ENCODE results near the gene U2SURP. TPM values are rescaled to one million over a fixed set of nuclear protein-coding genes. Genes with fewer than 3 reads are reported as not detected.

The U2SURP gene
- 167 and 213 TPM in 2 replicates for total RNA-seq (2014; rRNA removed; shearing (Covaris generic))

GRCh38 chr3:143001369-143002082, at the start of gene U2SURP:
TSS of gene U2SURP (plus strand) at chr3:143001570. CDS start at chr3:143001629, 59 bp downstream.

GRCh38 chr3:142963516-142964448, 37.6 kb upstream of the U2SURP start, which contains the start of gene PAQR9:
TSS of gene PAQR9 (minus strand) at chr3:142963674. CDS start at chr3:142963336, 338 bp downstream.

Small RNA genes lying within 50 kb of the gene (small RNA-seq; reads per million reads assigned to genes)
- gene AC021074.2, result not detected

Other genes starting within 250 kb of the U2SURP start
- 9.6 and 10.8 TPM in 2 replicates for gene PCOLCE2, start 112.5 kb upstream of the U2SURP start, total RNA-seq (2014; rRNA removed; shearing (Covaris generic))
- not detected in 2 replicates for gene PAQR9, start 37.9 kb upstream of the U2SURP start, total RNA-seq (2014; rRNA removed; shearing (Covaris generic))
- gene CHST2, start 118.2 kb downstream of the U2SURP start, total RNA-seq (2014; rRNA removed; shearing (Covaris generic)), result 1.2 and 1.6 TPM in 2 replicates

Data from A375 (cell line).